ENCODE data around the gene PHKB. TPM values are rescaled to one million over a fixed set of nuclear protein-coding genes. Genes with fewer than 3 reads are reported as not detected.
"Not testable (repeated sequence)": the region's sequence is repeated elsewhere in the genome, so short reads cannot be mapped to it uniquely, and the experiment has no call there.

PHKB gene
- total and polyA plus RNA-seq, 5 donors: 20.2 to 68.0 (median 63.0) TPM

DNA sequence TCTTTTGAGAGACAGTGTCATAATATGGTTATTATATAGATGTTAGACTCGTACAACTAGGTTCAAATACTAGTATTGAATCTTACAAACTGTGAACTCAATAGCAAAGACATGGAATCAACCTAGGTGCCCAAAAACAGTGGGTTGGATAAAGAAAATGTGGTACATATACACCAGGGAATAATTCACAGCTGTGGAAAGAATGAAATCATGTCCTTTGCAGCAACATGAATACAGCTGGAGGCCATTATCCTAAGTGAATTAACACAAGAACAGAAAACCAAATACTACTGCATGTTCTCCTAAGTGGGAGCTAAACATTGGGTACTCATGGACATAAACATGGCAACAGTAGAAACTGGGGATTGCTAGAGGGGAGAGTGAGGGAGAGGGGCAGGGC lies 8.1 kb downstream of the PHKB start:
- intact Hi-C loops (cut with DNase I): no loop called here
- H3K27ac ChIP-seq (ENCODE audit: low read length): no peak overlapping the region
- H3K9me3 ChIP-seq (ENCODE audit: control insufficient read depth, low read length): no peaks in the 10 kb centered on the region
- no peak for ATAC-seq
- no peak for DNase-seq
- H3K4me1 ChIP-seq (ENCODE audit: control insufficient read depth, insufficient read depth, low read length): peaks cover 8% of the 10 kb centered on the region
- no peaks in the 10 kb centered on the region for H3K27me3 ChIP-seq (ENCODE audit: control insufficient read depth, insufficient read depth)
- 100% methylated on average over 1 of the region's 1 CpG for WGBS
- no peak overlapping the region for H3K4me3 ChIP-seq (ENCODE audit: low read length)

DNA sequence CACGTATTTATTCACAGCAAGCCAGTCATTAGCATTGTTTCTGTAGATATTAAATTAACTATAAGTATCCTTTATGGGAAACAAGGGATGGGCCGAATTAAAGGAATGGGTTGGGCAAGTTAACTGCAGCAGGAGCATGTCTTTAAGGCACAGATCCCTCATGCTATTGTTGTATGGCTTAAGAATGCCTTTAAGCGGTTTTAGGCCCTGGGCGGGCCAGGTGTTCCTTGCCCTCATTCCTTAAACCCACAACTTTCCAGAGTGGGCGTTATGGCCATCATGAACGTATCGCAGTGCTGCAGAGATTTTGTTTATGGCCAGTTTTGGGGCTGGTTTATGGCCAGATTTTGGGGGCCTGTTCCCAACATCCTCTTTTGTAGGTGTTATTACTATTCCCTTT lies 9.1 kb downstream of the PHKB start:
- intact Hi-C loops (cut with DNase I): no loop called here
- peaks cover 5% of the 10 kb centered on the region for H3K4me1 ChIP-seq (ENCODE audit: control insufficient read depth, insufficient read depth, low read length)
- DNase-seq: no peak

DNA sequence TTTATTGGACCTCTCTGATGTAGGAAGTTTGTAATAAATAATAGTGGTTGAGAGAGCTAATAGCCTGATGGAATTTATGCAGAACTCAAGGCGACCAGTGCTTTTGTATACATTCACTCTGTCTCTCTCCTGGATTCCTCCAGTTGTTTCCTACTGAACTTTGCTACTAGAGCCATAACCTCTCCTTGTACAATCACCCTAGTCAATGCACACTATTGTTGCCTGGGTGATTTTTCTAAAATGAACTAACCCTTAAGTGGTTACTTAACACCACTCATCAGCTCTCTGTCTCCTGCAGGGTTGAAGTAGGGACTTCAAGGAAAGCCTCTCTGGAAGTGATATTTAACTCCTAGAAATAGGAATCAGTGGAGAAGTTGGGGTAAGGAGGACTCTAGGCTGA lies 9.7 kb downstream of the PHKB start:
- 98% methylated on average over 1 of the region's 1 CpG for WGBS
- peaks cover 5% of the 10 kb centered on the region for H3K4me1 ChIP-seq (ENCODE audit: control insufficient read depth, insufficient read depth, low read length)
- ATAC-seq (no peak), DNase-seq (no peak)
- intact Hi-C loops (cut with DNase I): no loop called here
- H3K9me3 ChIP-seq (ENCODE audit: control insufficient read depth, low read length): no peaks in the 10 kb centered on the region
- no peaks in the 10 kb centered on the region for H3K27me3 ChIP-seq (ENCODE audit: control insufficient read depth, insufficient read depth)
- no peak overlapping the region for H3K27ac ChIP-seq (ENCODE audit: low read length)
- H3K4me3 ChIP-seq (ENCODE audit: low read length): no peak overlapping the region

More for the DNA sequence above, 9.1 kb downstream of the PHKB start:
- ATAC-seq: no peak
- H3K27me3 ChIP-seq (ENCODE audit: control insufficient read depth, insufficient read depth): no peaks in the 10 kb centered on the region
- H3K27ac ChIP-seq (ENCODE audit: low read length): no peak overlapping the region
- no peak overlapping the region for H3K4me3 ChIP-seq (ENCODE audit: low read length)
- no peaks in the 10 kb centered on the region for H3K9me3 ChIP-seq (ENCODE audit: control insufficient read depth, low read length)
- 97% methylated on average over 7 of the region's 7 CpGs for WGBS

DNA sequence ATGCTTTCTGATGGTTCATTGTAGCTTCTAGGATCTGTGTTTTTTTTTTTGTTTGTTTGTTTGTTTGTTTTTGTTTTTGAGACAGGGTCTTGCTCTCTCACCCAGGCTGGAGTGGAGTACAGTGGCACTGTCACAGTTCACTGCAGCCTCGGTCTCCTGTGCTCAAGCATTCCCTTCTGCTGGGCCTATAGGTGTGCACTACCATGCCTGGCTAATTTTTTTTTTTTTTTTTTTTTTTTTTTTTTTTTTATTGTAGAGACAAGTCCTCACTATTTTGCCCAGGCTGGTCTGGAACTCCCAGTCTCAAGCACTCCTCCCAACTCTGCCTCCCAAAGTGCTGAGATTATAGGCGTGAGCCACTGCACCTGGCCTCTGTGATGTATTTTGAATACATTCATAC lies 11.9 kb downstream of the PHKB start:
- H3K27me3 ChIP-seq (ENCODE audit: control insufficient read depth, insufficient read depth); H3K27ac ChIP-seq (ENCODE audit: low read length); H3K4me3 ChIP-seq (ENCODE audit: low read length); intact Hi-C loops (cut with DNase I); H3K4me1 ChIP-seq (ENCODE audit: control insufficient read depth, insufficient read depth, low read length); H3K9me3 ChIP-seq (ENCODE audit: control insufficient read depth, low read length); ATAC-seq; DNase-seq: not testable (repeated sequence)
- 90% methylated on average over 2 of the region's 2 CpGs for WGBS

DNA sequence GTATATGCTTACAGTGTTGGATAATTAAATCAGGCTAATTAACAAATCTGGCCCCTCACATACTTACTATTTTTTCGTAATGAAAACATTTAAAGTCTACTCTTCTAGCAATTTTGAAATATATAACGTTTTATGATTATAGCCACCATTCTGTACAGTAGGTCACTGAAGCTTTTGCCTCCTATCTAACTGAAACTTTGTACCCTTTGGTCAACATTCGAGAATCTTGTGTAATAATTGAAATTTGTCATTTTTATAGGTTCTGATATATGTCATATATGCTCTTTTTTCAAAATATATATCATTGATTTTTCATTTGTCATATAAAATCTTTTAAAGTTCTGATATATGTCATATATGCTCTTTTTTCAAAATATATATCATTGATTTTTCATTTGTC lies 12.7 kb downstream of the PHKB start:
- Histone ChIP-seq H3K27me3 (ENCODE audit: control insufficient read depth, insufficient read depth) (no peaks in the 10 kb centered on the region), H3K4me1 (ENCODE audit: control insufficient read depth, insufficient read depth, low read length) (peaks cover 5% of the 10 kb centered on the region), H3K9me3 (ENCODE audit: control insufficient read depth, low read length) (no peaks in the 10 kb centered on the region), H3K4me3 (ENCODE audit: low read length) (no peak overlapping the region), H3K27ac (ENCODE audit: low read length) (no peak overlapping the region)
- 93% methylated on average over 3 of the region's 3 CpGs for WGBS
- no peak for DNase-seq
- intact Hi-C loops (cut with DNase I): no loop called here
- ATAC-seq: no peak

DNA sequence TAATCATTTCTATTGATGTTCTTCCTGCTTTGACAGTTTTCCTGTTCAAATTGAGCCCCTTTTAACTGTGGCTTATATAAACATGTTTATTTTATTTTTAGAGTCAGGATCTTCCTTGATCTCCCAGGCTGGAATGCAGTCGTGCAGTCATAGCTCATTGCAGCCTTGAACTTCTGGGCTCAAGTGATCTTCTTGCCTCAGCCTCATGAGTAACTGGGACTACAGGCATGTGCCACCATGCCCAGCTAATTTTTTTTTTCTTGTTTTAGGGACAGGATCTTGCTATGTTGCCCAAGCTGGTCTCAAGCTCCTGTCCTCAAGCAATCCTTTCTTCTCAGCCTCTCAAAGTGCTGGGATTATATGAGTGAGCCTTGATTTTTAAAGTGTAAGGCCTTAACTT lies 14.7 kb downstream of the PHKB start:
- no peaks in the 10 kb centered on the region for H3K27me3 ChIP-seq (ENCODE audit: control insufficient read depth, insufficient read depth)
- 20% methylated on average over 1 of the region's 1 CpG for WGBS
- peaks cover 9% of the 10 kb centered on the region for H3K4me1 ChIP-seq (ENCODE audit: control insufficient read depth, insufficient read depth, low read length)
- ATAC-seq: no peak
- H3K4me3 ChIP-seq (ENCODE audit: low read length): no peak overlapping the region
- no peak for DNase-seq
- peak overlapping the region; percentile 37 for H3K27ac ChIP-seq (ENCODE audit: low read length)
- intact Hi-C loops (cut with DNase I): no loop called here
- no peaks in the 10 kb centered on the region for H3K9me3 ChIP-seq (ENCODE audit: control insufficient read depth, low read length)

DNA sequence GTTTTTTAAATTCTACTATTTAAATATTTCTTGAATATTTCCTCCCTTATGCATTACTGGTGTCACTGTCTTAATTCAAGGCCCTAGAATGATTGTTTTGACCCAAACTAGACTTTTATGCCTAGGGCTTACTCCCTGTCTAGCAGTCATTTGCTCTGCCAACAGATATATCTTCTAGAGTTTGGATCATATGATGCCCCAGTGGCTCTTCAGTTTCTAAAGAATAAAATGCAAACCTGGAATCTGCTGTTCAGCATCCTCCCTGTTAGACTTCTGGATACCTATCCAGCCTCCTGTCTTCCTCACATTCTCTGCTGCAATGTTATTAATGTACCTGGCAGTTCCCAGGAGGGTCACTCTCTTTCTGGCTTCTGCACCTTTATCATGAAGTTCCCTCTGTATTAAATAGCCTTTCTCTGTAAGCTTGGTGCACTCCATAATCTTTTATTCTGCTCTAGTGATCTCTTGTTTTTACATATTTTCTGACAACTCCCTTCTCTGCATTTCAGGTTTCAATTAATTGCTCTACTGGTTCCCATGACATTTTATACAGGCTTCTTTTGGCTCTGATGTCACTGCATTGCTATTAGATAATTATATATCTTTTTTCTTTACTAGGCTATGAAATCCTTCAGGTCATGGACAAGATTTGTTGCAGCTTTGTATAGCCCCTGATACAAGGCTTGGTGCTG lies 15.7 kb downstream of the PHKB start:
- H3K4me3 ChIP-seq (ENCODE audit: low read length): no peak overlapping the region
- H3K27me3 ChIP-seq (ENCODE audit: control insufficient read depth, insufficient read depth): no peaks in the 10 kb centered on the region
- no peaks in the 10 kb centered on the region for H3K9me3 ChIP-seq (ENCODE audit: control insufficient read depth, low read length)
- DNase-seq: no peak
- peaks cover 7% of the 10 kb centered on the region for H3K4me1 ChIP-seq (ENCODE audit: control insufficient read depth, insufficient read depth, low read length)
- intact Hi-C loops (cut with DNase I): no loop called here
- ATAC-seq: no peak
- H3K27ac ChIP-seq (ENCODE audit: low read length): no peak overlapping the region

DNA sequence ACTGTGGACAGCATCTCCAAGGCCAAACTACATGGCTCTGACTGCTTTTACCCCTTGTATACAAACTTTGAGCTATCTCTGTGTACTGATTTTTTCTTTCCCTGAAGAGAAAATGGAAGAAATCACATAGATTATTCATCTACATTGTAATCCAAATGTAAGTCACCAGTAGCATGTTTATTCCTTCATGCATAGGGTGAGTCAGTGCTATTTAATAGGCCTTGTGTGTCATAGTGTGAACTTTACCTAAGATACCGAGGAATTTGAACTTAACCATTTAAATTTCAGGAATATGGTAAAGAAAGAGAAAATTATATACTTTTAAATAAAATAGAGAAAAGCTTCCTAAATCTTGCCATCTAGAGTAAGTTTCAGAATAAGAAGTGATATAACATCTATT lies 16.5 kb downstream of the PHKB start:
- H3K9me3 ChIP-seq (ENCODE audit: control insufficient read depth, low read length): no peaks in the 10 kb centered on the region
- intact Hi-C loops (cut with DNase I): no loop called here
- DNase-seq: no peak
- H3K27me3 ChIP-seq (ENCODE audit: control insufficient read depth, insufficient read depth): no peaks in the 10 kb centered on the region
- WGBS: 86% methylated on average over 1 of the region's 1 CpG
- H3K4me3 ChIP-seq (ENCODE audit: low read length): no peak overlapping the region
- peaks cover 8% of the 10 kb centered on the region for H3K4me1 ChIP-seq (ENCODE audit: control insufficient read depth, insufficient read depth, low read length)
- ATAC-seq: no peak
- H3K27ac ChIP-seq (ENCODE audit: low read length): no peak overlapping the region

DNA sequence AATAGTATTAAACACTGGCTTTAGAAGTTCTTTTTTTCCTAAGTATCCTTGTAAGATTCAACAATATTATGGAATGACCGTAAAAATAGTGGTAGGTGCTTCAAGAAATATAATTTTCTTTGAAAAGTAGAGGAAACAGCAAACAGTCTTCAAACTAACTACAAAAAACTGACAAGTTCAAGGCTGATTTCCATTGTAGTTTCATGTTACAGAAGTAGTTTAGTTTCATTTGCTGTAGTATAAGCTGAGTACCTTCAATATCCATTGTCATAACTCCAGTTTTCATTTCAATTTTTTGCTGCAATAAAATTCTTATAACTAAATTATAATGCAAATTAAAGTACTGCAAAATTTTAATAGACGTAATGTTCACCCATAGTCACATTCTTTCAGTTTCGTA lies 19.3 kb downstream of the PHKB start:
- H3K27ac ChIP-seq (ENCODE audit: low read length): no peak overlapping the region

DNA sequence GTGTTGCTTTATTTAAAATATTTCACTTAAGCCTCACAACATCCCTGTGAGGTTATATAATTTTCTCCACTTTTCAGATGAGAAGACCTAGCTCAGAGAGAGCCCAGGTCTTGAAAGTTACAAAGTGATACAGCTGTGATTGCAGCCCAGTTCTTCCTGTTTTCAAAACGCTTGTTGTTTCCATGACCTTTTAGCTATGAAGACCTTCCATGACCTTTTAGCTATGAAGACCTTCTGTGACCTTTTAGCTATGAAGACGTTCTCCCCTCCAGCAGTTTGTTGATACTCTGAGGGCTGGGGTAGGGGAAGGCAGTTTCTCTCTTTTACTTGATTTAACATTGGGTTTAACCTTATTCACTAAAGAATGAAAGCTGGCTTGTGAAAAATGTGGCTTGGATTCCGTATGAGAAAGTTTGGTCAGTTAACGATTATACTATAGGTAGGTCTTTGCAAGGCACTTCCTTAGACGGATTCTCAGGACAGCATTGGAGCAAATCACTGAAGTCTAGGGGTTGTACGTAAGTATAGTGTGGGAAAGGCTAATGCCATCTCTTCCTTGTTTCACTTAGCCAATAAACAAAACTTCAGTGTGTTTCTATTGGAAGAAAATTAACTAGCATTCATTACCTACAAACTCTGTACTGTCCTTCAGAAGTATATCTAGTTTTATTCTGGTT lies 20.7 kb downstream of the PHKB start:
- Histone ChIP-seq H3K4me1 (ENCODE audit: control insufficient read depth, insufficient read depth, low read length) (peaks cover 7% of the 10 kb centered on the region), H3K27ac (ENCODE audit: low read length) (no peak overlapping the region), H3K4me3 (ENCODE audit: low read length) (no peak overlapping the region), H3K27me3 (ENCODE audit: control insufficient read depth, insufficient read depth) (no peaks in the 10 kb centered on the region), H3K9me3 (ENCODE audit: control insufficient read depth, low read length) (no peaks in the 10 kb centered on the region)
- ATAC-seq (peak in 1 of 2 donors; percentile 23), DNase-seq (no peak)
- intact Hi-C loops (cut with DNase I): no loop called here
- WGBS: 72% methylated on average over 6 of the region's 6 CpGs

More for the DNA sequence above, 19.3 kb downstream of the PHKB start:
- WGBS: 97% methylated on average over 3 of the region's 3 CpGs
- peaks cover 8% of the 10 kb centered on the region for H3K4me1 ChIP-seq (ENCODE audit: control insufficient read depth, insufficient read depth, low read length)
- no peak overlapping the region for H3K4me3 ChIP-seq (ENCODE audit: low read length)
- H3K27me3 ChIP-seq (ENCODE audit: control insufficient read depth, insufficient read depth): no peaks in the 10 kb centered on the region
- H3K9me3 ChIP-seq (ENCODE audit: control insufficient read depth, low read length): no peaks in the 10 kb centered on the region
- DNase-seq (no peak), ATAC-seq (no peak)
- intact Hi-C loops (cut with DNase I): no loop called here

DNA sequence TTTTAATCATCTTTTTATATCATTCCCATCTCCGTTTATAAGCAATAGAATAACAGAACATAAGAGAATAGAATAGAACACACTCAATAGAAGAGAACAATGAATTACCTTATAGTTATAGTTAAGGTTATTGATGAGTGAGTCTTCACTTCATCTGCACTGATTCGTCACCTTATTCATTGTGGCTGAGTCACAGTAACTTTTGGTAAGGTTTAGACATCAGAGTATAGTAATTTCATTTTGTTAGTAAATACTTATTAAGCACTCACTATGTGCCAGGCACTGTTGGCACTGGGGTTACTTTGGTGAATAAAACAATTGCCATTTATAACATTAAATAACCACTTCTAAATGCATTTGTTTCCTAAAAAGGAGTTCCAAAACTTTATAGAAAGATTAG lies 22.5 kb downstream of the PHKB start:
- Histone ChIP-seq H3K27ac (ENCODE audit: low read length) (no peak overlapping the region), H3K27me3 (ENCODE audit: control insufficient read depth, insufficient read depth) (no peaks in the 10 kb centered on the region), H3K4me1 (ENCODE audit: control insufficient read depth, insufficient read depth, low read length) (peaks cover 7% of the 10 kb centered on the region), H3K4me3 (ENCODE audit: low read length) (no peak overlapping the region), H3K9me3 (ENCODE audit: control insufficient read depth, low read length) (no peaks in the 10 kb centered on the region)
- DNase-seq (no peak), ATAC-seq (no peak)
- 97% methylated on average over 2 of the region's 2 CpGs for whole genome bisulfite sequencing
- intact Hi-C loops (cut with DNase I): no loop called here
